SJCRH30 (cell line): ENCODE data around the gene IRF1. TPM values are rescaled to one million over a fixed set of nuclear protein-coding genes. Genes with fewer than 3 reads are reported as not detected.

Source experiments
- DNase-seq, 2 experiments: peaks; one replicate each; pipeline ENCODE4 v3.0.0-alpha.2; 2015 to 2020
- H3K27ac ChIP-seq: fragments of 250-450 bp; sonication (Bioruptor Pico); 2 replicates; pipeline ENCODE4 v1.5.1; 2020; ENCODE audit warnings: mild to moderate bottlenecking, moderate library complexity
- H3K27me3 ChIP-seq: fragments of 250-450 bp; sonication (Bioruptor Pico); 2 replicates; pipeline ENCODE4 v1.5.1; 2020; ENCODE audit warnings: mild to moderate bottlenecking, moderate library complexity
- H3K36me3 ChIP-seq: fragments of 250-450 bp; sonication (Bioruptor Pico); 2 replicates; pipeline ENCODE4 v1.5.1; 2020; ENCODE audit warnings: mild to moderate bottlenecking, moderate library complexity
- H3K4me1 ChIP-seq: fragments of 250-450 bp; sonication (Bioruptor Pico); 2 replicates; pipeline ENCODE4 v1.5.1; 2020; ENCODE audit warnings: mild to moderate bottlenecking, moderate library complexity
- H3K4me3 ChIP-seq: fragments of 250-450 bp; sonication (Bioruptor Pico); 2 replicates; pipeline ENCODE4 v1.5.1; 2020; ENCODE audit warnings: mild to moderate bottlenecking, moderate library complexity
- H3K9me3 ChIP-seq: fragments of 250-450 bp; sonication (Bioruptor Pico); replicated peaks from 2 replicates; pipeline ENCODE4 v1.5.1; 2020; ENCODE audit warnings: mild to moderate bottlenecking, moderate library complexity
- total RNA-seq: library from RNA; depleted of rRNA; stranded (reverse); fragments of >200 nt; shearing (Covaris generic); gene quantifications from 2 replicates; pipeline ENCODE4 v1.2.3, GENCODE V29; 2014

Gene IRF1
- total RNA-seq, 1 experiment from 2014 or later, result 13.9 TPM

DNA sequence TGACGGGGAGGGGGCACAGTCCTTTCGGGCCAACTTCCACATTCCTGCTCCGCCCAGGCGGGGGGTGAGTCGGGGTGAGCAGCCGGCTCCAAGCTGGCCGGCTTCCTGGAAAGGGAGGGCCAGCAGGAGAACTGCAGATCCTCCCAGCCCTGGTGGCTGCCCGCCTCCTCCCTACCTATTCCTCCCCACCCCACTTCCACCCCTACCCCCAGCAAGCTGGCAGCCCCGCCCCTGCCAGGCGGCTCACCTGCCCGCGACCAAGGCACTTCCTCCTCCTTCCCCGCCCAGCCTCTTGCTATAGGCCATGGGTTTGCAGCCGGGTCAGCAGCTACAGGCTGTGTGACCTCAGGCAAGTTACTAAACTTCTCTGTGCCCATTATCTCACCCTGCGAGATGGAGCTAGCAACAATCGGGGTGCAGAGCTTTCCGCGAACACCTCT is 5.6 kb upstream of the IRF1 start:
- Histone ChIP-seq H3K9me3 (no peaks in the 10 kb centered on the region), H3K4me3 (peak overlapping the region; percentile 63), H3K4me1 (peaks cover 41% of the 10 kb centered on the region), H3K27ac (peak overlapping the region; percentile 54), H3K27me3 (no peaks in the 10 kb centered on the region), H3K36me3 (no peaks in the 10 kb centered on the region)
- peak; percentile 70 to 75 for DNase-seq

DNA sequence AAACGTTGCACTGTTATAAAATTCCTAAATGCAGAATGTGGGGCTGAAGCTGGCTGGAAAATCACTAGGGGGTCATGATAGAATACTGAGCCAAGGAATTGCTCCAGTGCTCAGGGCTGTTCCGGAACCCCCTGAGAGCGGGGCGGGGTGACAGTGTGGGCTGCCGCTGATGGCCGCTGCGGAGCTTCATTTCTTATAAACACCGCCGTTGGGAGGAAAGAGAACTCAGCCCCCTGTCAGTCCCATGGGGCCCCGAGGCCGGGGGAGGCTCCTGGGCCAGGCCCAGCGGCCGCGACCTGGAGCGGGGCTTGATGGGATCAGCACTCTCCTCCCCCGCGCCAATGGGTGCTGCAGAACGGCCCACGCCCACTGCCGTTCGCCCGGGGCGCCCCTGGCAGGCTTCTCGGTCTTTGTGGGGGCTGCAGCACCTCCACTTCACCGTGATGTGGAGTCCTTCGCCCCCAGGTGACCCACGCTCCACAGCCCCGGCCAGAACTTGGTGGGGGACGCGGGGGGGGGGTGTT is 5.2 kb upstream of the IRF1 start:
- DNase-seq, result peak; percentile 88 to 89
- peaks cover 42% of the 10 kb centered on the region for H3K4me1 ChIP-seq
- peak overlapping the region; percentile 63 for H3K4me3 ChIP-seq
- H3K27me3 ChIP-seq, result no peaks in the 10 kb centered on the region
- no peaks in the 10 kb centered on the region for H3K36me3 ChIP-seq
- no peaks in the 10 kb centered on the region for H3K9me3 ChIP-seq
- peak overlapping the region; percentile 54 for H3K27ac ChIP-seq

DNA sequence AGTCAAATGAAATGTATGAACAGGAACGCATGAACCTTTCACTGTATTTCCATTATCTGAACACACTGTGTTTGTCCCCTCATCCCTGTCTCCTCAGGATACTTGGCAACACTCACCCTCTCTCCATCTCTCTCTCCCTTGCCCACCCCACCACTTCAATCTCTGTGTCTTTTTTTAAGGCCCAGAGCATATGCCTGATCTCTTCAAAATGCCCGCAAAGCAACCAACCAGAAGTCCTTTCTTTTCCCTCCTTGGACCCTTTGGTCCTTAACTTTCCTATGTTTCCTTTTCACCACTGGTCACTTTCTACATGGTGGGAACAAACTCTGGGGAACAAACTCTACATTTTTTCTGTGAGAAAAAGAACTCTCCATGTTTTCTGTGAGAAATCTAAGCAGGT is 3.2 kb upstream of the IRF1 start:
- no peak for DNase-seq

DNA sequence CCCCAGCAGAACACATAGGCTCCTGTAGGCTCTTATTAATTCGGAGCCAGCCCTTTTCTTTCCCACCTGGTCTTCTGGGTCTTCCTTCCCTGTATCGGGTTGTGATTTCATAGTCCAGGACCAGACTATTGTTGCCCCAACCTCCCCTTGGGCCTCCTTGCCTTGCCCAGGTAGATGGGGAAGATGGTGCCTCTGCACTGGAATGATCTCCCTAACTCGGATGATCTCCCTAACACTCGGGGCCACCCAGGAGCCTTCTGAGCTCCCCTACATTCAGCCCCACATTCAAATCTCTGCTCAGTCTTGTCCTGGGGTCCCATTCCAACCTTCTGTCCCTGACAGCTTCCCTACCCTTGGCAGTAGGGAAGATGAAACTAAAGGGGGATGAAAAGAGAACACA is 2.7 kb upstream of the IRF1 start:
- Histone ChIP-seq H3K9me3 (no peaks in the 10 kb centered on the region), H3K27me3 (no peaks in the 10 kb centered on the region), H3K4me3 (no peak overlapping the region), H3K27ac (no peak overlapping the region), H3K4me1 (peaks cover 31% of the 10 kb centered on the region), H3K36me3 (peaks cover under 1% of the 10 kb centered on the region; the same call in 1 of the 2 replicates)
- no peak for DNase-seq

More for the DNA sequence above, 3.2 kb upstream of the IRF1 start:
- no peak overlapping the region for H3K4me3 ChIP-seq
- H3K27ac ChIP-seq, result no peak overlapping the region
- peaks cover 36% of the 10 kb centered on the region for H3K4me1 ChIP-seq
- no peaks in the 10 kb centered on the region for H3K9me3 ChIP-seq
- H3K36me3 ChIP-seq, result no peaks in the 10 kb centered on the region
- H3K27me3 ChIP-seq, result no peaks in the 10 kb centered on the region

DNA sequence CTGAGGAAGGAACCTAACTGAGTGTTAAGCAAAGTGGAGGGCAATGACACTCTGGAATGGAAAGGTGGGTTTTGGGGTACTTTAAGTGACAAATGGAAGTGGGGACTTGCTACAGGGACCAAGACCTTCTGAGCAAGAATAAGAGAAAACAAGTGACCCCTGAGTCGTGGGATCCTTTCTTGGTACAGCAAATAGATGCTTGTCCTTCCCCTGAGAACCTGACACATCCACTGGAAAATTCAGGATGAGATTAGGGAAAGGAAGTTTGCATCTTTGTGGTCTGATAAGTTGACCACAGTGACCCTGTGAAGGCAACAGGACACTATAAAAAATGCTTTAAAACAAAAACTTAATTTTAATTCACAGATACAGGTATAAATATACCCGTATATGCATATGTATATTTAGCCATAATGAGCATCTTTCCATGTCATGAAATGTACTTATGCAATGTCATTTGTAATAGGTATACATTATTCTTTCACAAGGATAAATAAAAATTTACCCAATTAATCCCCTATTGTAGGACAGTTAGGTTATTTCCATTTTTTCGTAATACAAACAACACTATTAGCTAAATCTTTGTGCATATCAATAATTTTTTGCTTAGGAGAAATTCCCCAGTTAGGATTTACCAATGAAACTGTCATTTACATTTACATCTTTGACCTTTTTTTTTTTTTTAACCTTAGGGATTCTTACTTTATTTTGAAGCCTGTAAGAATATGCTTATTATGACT is 2.0 kb upstream of the IRF1 start:
- Histone ChIP-seq H3K27ac (no peak overlapping the region), H3K4me1 (peaks cover 24% of the 10 kb centered on the region), H3K4me3 (no peak overlapping the region), H3K9me3 (no peaks in the 10 kb centered on the region), H3K36me3 (peaks cover 7% of the 10 kb centered on the region), H3K27me3 (no peaks in the 10 kb centered on the region)
- no peak for DNase-seq

DNA sequence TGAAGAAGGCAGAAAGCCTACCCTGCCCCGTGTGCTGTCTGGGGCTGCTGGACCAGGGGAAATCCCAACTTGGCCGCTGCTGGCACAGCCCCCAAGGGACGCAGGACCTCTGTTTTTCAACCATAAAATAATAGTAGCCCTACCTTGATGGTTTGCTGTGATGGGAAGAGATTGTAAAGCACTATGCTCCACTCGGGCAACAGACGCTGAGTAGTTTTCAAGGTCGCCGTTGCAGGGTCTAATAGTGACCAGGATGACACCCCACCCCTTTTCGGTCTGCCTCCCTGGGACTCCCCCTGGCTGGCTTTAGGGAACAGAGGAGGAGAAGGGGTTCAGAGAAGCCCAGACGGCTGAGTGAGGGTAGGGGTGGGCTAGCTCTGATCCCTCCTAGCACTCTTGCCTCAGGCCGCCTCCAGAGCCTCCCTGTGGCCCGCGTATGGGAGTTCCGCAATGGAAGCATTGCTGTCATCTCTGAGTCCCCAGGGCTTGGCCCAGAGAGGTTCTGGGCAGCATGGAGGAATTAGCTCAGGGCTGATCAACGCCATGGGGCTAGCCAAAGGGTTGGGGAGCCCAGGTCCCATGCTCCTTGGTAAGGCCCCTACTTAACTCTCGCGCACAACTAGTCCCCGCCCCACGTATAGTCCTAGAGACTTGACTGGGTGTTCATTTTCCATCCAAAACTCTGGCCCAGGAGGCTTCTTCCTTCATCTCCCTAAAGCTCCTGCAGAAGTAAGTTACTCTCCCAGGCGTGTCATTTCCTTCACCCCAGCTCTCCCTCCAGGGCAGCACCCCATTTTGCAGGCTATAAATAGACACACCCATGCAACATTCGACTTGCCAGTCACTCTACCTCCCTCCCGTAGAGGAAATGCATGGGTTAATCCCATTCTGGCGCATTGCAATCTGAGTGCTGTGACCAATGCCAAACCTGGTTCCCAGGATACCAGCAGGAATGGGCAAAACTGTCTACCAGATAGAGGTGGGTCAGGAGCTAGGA is 1.1 kb upstream of the IRF1 start:
- peak overlapping the region; percentile 91 for H3K4me3 ChIP-seq
- H3K4me1 ChIP-seq, result peaks cover 18% of the 10 kb centered on the region
- peak overlapping the region; percentile 80 for H3K27ac ChIP-seq
- H3K9me3 ChIP-seq, result no peaks in the 10 kb centered on the region
- DNase-seq, result no peak
- H3K27me3 ChIP-seq, result no peaks in the 10 kb centered on the region
- peaks cover 16% of the 10 kb centered on the region for H3K36me3 ChIP-seq

DNA sequence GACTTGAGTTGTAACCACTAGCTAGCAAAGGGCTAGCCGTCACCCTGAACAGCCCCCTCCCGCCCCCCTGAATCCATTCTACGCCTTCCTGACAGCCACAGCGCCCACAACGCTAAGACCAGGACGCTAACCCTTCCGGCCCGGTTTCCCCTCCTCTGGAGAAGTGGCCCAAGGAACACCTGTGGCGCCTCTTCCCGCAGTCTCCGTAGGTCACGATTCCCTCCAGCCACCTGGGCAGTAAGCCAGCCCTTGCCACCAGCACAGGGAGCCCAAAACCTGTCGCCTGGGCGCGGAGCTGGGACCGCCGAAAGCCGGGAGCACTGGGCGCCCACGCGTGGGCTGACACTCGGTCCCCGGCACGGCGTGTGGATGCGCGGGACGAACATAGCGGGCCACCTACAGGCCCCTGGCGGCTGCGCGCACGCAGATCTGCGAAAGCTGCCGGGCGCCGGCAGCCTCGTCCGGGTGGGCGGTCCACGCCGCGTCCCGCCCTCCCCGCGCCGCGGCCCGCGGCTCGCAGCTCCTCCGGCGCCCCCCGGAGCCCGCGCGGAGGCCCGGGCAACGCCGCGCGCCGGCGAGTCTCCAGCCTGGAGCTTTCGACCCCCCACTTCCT is 596 bp downstream of the IRF1 start:
- peaks cover 15% of the 10 kb centered on the region for H3K4me1 ChIP-seq
- peak overlapping the region; percentile 91 for H3K4me3 ChIP-seq
- peaks cover 31% of the 10 kb centered on the region for H3K36me3 ChIP-seq
- H3K27ac ChIP-seq, result peak overlapping the region; percentile 80
- H3K9me3 ChIP-seq, result no peaks in the 10 kb centered on the region
- peak; percentile 32 to 40 for DNase-seq
- H3K27me3 ChIP-seq, result no peaks in the 10 kb centered on the region

DNA sequence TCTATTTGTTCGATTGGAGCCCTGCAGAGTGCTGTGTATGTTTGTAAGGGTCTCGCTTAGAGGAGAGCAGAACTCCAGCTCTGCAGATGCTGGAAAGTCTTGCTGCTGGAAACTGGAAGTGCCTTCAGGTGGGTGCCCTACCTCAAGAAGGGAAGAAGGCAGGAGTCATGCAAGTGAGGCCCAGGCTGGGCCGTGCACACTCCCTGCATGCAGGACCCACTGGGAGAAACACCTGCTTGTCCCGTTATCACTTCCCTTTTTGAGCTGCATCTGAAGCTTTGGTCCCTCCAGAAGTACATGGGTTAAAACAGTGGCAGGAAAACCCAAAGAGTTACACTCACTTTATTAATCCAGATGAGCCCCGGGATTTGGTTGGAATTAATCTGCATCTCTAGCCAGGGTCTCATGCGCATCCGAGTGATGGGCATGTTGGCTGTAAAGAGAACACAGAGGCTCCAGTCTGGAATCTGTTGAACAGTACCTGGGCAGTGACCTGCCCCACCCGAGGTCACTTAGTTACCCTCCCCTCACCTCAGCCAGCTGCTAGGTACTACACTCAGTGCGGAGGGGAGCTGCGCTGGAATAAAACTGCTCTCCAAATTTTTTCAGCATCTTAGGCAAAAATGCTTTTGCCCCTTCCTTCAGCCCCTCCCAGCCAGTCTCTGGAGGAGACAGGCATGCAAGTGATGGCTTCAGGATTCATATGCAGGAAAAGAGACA is 1.4 kb downstream of the IRF1 start:
- peaks cover 38% of the 10 kb centered on the region for H3K36me3 ChIP-seq
- no peaks in the 10 kb centered on the region for H3K9me3 ChIP-seq
- no peaks in the 10 kb centered on the region for H3K27me3 ChIP-seq
- H3K27ac ChIP-seq, result no peak overlapping the region
- peak overlapping the region; percentile 91 for H3K4me3 ChIP-seq
- peaks cover 15% of the 10 kb centered on the region for H3K4me1 ChIP-seq
- DNase-seq, result no peak

DNA sequence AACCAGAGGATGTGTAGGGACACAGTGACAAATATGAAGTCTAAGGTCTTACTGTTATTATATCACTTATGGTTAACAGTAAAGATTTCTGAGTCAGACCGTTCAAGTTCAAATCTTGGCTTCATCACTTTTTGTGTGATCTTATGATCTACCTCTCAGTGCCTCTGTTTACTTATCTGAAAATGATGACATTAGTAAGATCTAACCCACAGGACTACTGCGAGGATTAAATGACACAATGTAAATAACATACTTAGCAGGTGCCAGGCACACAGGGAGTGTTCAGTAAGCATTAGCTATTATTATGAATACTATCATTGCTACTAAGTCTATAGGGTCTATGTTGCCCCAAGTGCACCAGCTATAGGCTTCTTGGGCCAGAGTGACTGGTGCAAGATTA is 2.0 kb downstream of the IRF1 start:
- Histone ChIP-seq H3K9me3 (no peaks in the 10 kb centered on the region), H3K4me1 (peaks cover 15% of the 10 kb centered on the region), H3K27ac (no peak overlapping the region), H3K36me3 (peaks cover 44% of the 10 kb centered on the region), H3K4me3 (no peak overlapping the region), H3K27me3 (no peaks in the 10 kb centered on the region)
- DNase-seq, result no peak

DNA sequence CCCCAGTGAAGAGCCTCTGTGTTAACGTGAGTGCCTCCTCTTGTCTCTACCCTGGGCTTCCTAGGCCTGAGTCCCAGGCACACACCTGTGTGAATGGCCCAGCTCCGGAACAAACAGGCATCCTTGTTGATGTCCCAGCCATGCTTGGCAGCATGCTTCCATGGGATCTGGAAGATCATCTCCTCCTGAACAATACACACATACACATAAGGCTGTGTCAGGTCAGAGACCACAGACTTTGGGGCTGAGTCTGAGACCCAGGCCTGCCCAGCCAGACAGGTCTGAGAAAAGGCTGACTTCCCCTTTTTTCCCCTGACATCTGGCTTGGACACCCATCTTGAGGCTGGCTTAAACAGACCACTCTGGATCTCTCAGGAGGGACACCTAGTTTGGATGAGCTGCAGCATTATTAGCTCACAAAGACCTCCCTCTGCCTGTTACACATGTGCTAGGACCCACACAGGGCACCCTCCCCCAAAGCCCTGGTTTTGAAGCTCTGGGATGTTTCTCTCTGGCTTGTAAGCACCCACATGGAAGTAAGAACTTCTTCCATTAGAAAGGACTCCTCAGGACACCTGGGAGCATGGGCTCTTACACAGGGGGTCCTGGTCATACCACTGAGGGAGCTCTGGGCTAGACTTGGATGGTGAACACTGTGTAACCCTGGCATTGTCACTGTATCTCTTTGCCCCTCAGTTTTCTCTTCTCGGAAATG is 2.6 kb downstream of the IRF1 start:
- peaks cover 50% of the 10 kb centered on the region for H3K36me3 ChIP-seq
- H3K27me3 ChIP-seq, result no peaks in the 10 kb centered on the region
- no peak overlapping the region for H3K27ac ChIP-seq
- DNase-seq, result no peak
- peaks cover 15% of the 10 kb centered on the region for H3K4me1 ChIP-seq
- no peak overlapping the region for H3K4me3 ChIP-seq
- no peaks in the 10 kb centered on the region for H3K9me3 ChIP-seq

DNA sequence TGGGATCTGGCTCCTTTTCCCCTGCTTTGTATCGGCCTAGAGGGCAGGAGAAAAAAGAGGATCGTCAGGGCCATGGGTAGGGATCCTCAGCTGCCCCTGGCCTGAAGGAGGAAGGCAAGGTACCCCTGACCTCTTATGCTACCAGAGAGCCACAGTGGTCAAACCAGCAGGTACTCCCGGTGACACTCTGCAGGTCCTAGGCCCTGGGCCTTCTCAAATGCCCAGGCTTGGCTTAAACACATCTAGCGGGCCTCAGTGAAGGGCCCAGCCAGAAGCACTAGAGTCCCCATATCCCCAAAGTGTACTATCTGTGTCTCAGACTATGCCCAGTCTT is 3.5 kb downstream of the IRF1 start:
- H3K27ac ChIP-seq, result no peak overlapping the region
- DNase-seq, result no peak
- peaks cover 9% of the 10 kb centered on the region for H3K4me1 ChIP-seq
- no peaks in the 10 kb centered on the region for H3K27me3 ChIP-seq
- peaks cover 54% of the 10 kb centered on the region for H3K36me3 ChIP-seq
- no peaks in the 10 kb centered on the region for H3K9me3 ChIP-seq
- no peak overlapping the region for H3K4me3 ChIP-seq

DNA sequence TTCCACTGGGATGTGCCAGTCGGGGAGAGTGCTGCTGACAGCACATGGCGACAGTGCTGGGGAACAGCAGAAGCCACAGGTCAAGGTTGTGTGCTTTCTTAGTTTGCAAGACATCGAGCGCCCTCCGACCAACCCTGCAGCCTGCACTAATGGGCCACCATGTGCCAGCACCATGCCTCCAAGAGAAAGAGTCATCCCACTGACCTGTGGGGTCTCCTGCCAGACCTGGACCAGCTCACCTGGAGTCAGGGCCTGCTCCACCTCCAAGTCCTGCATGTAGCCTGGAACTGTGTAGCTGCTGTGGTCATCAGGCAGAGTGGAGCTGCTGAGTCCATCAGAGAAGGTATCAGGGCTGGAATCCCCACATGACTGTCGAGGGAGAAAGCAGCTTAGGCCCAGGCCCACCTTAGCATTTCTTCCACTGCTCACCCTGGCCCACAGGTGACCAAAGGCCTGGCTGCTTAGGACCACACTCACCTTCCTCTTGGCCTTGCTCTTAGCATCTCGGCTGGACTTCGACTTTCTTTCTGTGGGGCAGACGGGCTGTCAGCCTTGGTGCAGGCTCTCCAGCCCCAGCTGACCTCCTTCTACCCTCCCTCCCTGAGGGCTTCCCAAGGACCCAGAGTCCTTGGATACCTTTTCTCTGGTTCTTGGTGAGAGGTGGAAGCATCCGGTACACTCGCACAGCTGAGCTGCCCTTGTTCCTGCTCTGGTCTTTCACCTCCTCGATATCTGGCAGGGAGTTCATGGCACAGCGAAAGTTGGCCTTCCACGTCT is 4.1 kb downstream of the IRF1 start:
- H3K36me3 ChIP-seq, result peaks cover 54% of the 10 kb centered on the region
- H3K27ac ChIP-seq, result no peak overlapping the region
- no peak overlapping the region for H3K4me3 ChIP-seq
- no peak for DNase-seq
- H3K9me3 ChIP-seq, result no peaks in the 10 kb centered on the region
- peaks cover 4% of the 10 kb centered on the region for H3K4me1 ChIP-seq
- H3K27me3 ChIP-seq, result no peaks in the 10 kb centered on the region

DNA sequence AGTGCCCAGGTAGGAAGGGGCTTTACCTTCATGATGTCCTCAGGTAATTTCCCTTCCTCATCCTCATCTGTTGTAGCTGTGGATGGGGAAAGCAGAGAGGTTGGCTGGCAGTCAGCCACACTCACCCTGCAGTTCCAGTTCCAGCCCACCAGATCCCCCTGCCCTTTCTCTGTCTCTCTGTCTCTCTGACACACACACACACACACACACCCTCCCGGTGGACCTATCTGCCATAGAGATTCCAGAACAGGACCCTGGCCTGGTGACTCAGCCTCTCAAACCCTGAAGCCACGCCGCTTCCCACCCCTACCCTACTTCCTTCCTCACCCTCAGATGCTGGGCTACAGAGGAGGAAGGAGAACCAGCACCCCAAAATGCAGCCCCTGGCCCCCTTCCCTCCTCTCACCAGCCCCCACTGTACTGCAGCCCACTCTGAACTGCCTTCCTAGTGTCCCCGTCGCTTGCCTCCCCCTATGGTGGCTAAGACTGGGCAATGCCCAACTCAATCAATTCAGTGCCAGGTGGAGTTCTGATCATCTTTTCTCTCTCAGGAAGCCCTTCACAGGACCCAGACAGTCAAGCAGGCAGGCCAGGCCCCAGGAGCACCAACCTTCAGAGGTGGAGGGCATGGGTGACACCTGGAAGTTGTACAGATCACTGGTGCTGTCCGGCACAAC is 4.8 kb downstream of the IRF1 start:
- H3K9me3 ChIP-seq, result no peaks in the 10 kb centered on the region
- H3K27me3 ChIP-seq, result no peaks in the 10 kb centered on the region
- no peak overlapping the region for H3K4me3 ChIP-seq
- H3K36me3 ChIP-seq, result peaks cover 54% of the 10 kb centered on the region
- no peak overlapping the region for H3K27ac ChIP-seq
- DNase-seq, result no peak
- H3K4me1 ChIP-seq, result no peaks in the 10 kb centered on the region; the same call in 1 of the 2 replicates
